ENCODE measurements around the gene GRIK4.
"Not testable (repeated sequence)": the region's sequence is repeated elsewhere in the genome, so short reads cannot be mapped to it uniquely, and the experiment has no call there.

Gene GRIK4

GRCh38 chr11:120577041-120577440 is 65.5 kb downstream of the GRIK4 start:
- no peak for DNase-seq

DNA sequence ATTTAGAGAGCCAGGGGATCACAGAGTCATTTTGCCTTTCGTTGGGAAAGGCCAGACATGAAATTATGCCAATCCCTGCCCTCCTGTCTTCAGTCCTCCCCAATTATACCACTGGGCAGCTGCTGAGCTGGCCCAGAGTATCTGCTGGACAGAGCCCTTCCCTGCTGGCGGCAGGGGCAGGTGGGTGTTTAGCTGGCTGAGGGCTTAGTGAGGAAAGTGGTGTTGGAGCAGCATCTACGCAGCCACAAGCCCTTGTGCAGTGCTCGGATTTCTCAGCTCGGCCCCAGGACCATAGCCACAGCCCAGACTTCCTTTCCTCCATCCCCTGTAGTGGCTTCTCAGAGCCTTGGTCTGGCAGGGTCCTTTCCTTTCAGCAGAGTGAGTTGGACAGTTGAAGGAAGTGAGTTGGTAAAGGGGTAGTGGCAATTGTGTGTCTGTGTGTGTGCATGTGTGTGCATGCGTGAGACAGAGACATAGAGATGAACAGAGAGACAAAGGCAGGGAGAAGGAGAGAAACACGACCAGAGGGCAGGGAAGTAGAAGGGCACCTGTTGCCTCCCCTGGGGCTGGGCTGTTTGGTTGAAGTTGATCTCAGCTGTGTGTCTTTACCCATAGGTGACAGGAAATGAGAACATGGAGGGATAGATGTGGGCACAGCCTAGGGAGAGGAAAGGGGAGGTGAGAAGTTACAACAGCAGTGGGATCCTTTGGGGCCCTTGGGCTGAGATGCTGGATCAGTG is 66.2 kb downstream of the GRIK4 start:
- no peak for DNase-seq

- DNase-seq = no peak
Observed at GRCh38 chr11:120578596-120579154, 67.1 kb downstream of the GRIK4 start.

- no peak for DNase-seq
Observed at GRCh38 chr11:120579611-120580031, 68.1 kb downstream of the GRIK4 start.

DNA sequence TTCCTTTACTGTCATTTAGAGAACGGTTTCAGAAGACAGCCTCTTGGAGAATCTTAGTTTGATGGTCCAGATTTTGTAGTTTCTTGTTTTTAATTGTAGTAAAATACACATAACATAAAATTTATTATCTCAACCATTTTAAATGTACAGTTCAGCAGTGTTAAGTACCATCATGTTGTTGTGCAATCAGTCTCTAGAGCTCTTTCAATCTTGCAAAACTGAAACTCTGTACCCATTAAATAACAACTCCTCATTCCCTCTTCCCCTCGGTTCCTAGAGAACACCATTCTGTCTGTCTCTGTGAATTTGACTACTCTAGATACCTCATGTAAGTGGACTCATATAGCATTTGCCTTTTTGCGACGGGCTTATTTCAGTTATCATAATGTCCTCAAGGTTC is 69.8 kb downstream of the GRIK4 start:
- DNase-seq = no peak

DNA sequence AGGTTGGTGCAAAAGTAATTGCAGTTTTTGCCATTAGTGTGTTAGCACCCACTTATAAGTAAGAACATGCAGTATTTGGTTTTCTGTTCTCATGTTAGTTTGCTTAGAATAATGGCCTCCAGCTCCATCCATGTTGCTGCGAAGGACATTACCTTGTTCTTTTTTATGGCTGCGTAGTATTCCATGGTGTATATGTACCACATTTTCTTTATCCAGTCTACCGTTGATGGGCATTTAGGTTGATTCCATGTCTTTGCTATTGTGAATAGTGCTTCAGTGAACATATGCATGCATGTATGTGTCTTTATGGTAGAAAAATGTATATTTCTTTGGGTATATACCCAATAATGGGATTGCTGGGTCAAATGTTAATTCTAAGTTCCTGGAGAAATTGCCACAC is 71.0 kb downstream of the GRIK4 start:
- DNase-seq = not testable (repeated sequence)

GRCh38 chr11:120586072-120586471 is 74.5 kb downstream of the GRIK4 start:
- DNase-seq = no peak

DNA sequence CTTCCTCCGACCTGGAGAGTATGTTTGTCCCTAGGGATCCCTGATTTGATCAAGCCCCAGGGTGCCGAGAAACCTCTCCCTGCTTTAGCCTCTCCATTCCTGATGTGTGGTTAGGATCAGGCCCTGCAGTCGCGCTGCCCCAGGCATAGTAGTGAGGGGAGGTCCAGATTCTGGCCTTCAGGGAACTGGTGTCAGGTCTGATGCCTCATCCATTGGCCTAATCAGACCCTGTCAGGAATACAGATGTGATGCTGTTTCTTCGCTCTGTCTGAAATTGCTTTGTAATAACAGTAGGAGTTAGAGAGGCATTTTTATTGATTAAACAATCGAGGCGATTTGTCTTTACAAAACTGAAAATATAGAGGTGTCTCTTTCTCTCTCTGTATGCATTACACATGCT is 75.2 kb downstream of the GRIK4 start:
- no peak for DNase-seq

DNA sequence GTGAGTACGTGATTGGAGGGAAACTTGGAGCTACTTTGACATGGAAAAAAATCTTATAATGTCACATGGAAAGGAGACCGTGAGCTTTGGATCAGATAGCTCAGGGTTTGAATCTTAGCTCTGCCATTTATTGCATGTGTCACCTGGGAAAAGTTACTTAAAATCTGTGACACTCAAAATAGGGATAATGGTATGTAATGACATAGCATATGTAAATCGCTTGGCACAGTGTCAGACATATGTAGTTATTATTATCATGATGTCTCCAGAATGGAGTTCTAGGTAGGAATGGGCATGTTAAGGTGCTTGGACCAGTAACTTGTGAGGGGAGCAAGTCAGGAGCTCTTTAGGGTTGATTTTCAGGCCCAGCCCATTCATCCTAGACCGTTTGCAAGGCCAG is 75.8 kb downstream of the GRIK4 start:
- no peak for DNase-seq

DNA sequence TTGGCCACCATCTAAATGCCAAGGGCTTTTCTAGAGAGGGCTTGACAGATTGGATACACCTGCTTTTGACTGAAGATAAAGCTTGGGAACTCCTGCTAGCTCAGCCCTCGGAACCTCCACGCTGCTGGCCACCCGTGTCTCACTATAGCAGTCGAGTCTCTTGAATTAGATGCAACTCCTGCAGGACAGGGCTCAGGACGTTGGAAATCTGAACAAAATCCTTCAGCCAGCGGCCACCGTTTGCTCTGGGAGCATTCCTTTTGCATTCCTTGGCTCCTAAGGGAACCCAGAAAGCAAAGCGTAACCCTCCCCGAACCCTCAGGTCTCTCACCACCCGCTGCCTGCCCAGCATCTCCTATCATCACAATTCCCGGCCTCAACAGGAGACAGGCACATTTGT is 77.8 kb downstream of the GRIK4 start:
- DNase-seq = no peak

- no peak for DNase-seq
Observed at GRCh38 chr11:120590472-120590871, 78.9 kb downstream of the GRIK4 start.

- DNase-seq = no peak
Observed at GRCh38 chr11:120594746-120595145, 83.2 kb downstream of the GRIK4 start.

DNA sequence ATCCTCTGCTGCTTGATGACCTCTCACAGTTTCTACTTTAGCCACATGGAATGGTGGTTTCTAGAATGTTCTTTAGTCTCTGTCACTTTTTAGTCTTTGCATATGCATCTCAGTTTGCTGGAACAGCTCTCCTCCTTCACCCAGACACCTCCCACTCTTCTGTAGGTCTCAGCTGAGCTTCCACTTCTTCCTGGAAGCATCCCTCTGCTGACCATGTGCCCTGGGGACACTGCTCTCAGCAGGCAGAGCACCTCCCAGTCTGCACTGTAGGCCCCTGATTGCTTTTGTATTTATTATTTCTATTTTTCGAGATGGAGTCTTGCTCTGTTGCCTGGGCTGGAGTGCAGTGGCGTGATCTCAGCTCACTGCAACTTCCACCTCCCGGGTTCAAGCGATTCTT is 84.0 kb downstream of the GRIK4 start:
- no peak for DNase-seq

GRCh38 chr11:120597250-120598215 is 86.0 kb downstream of the GRIK4 start:
- DNase-seq = no peak

DNA sequence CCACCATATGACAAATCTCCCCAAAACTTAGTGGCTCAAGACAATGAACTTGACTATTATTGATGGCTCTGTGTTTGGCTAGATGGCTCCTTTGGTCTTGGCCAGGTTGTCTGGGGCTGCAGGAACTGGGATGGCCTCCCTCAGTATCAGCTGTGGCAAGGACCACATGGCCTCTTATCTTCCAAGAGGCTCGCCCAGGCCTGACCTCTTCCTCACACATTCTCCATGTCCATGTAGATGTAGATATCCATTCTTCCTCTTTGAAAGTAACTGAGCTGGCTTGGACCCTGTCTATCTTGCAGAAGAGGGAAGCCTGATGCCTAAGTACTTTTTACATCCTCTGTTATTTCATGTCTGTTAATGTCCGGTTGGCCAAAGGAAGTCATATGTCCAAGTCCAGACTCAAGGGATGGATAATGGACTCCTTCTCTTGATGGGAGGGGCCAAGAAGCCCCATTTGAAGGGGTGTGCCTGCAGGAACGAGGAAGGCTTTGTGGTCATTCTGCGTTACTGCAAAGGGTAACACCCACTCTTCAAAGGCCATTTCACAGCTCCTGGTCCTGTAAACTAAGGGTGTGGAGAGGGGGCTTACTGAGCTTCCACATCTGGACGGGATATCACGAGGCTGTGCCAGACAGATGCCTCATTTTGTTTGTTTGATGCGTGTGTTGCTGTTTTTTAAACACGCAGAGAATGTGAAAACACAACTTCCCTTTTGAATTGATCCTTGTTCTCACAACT is 87.1 kb downstream of the GRIK4 start:
- DNase-seq = no peak

- no peak for DNase-seq
Observed at GRCh38 chr11:120599816-120600420, 88.4 kb downstream of the GRIK4 start.

DNA sequence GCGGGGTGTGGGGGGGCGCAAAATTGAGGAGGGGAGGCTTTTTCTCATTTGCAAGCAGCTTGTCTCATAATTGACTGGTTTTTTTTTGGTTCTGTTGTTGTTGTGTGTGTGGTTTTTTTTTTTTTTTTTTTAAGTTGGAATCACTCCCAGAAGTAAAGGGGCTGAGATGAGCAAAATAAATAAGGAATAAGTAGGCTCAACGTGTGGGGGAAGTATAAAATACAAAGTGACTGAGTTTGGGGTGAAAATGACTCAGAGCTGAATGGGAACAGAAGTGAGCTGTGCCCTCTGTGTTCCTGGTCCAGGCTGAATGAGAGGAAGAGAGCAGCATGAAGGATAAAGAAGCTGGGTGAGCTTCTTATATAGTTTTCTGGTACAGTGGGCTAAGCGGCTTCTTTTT is 90.0 kb downstream of the GRIK4 start:
- DNase-seq = no peak

- no peak for DNase-seq
Observed at GRCh38 chr11:120603071-120603470, 91.5 kb downstream of the GRIK4 start.

DNA sequence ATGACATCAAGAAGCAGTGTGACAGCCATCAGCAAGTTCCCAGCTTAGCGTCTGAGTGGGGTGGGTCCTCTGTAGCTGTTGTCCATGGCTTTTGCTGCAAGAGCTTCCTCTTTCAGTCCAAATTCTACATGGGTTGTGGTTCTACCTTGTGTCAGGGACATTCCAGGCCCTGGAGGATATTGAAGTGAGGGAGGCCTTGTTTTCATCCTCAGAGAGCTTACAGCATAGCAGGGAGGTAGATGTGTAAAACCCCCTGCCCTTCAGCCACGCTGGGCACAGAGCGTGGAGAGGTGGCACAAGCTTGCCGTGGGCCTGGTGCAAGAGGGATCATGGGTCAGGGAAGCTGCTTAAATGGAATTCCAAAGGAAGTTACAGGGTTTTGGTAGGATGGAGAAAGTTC is 93.9 kb downstream of the GRIK4 start:
- no peak for DNase-seq

- DNase-seq = no peak
Observed at GRCh38 chr11:120606211-120607010, 94.9 kb downstream of the GRIK4 start.

DNA sequence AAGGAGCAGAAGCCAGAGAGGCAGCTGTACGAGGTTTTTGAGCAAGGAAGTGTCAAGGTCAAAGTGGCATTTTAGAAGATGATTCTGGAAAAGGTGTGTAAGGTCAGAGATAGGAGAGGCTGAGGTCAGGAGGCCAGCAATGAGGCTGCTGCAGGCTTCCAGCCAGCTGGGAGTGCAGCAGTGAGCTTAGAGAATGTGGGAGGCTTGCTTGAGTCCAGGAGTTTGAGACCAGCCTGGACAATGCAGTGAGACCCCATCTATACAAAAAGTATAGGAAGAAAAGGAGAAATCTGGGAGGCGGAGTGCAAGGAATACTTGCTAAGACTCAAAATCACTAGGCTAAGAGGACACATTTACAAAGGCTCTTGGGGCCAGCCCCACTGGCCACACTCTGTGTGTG is 96.5 kb downstream of the GRIK4 start:
- no peak for DNase-seq

- no peak for DNase-seq
Observed at GRCh38 chr11:120608760-120609211, 97.2 kb downstream of the GRIK4 start.
